AG09319 (cell line): Measurements from ENCODE around the gene B3GALT5.

ENCODE experiments used
- DNase-seq: peaks from one replicate; pipeline ENCODE4 v3.0.0-alpha.2; 2010; ENCODE audit warnings: low read depth; ENCODE audit errors: extremely low read depth
- CTCF ChIP-seq: IDR thresholded peaks from 2 replicates; pipeline ENCODE4 v1.5.1; 2011; ENCODE audit warnings: low read depth, mild to moderate bottlenecking, inconsistent platforms, low read length, moderate library complexity

The B3GALT5 gene

GRCh38 chr21:39597595-39597994, 15.1 kb upstream of the B3GALT5 start:
- DNase-seq = no peak
- TF ChIP-seq CTCF = no peak

DNA sequence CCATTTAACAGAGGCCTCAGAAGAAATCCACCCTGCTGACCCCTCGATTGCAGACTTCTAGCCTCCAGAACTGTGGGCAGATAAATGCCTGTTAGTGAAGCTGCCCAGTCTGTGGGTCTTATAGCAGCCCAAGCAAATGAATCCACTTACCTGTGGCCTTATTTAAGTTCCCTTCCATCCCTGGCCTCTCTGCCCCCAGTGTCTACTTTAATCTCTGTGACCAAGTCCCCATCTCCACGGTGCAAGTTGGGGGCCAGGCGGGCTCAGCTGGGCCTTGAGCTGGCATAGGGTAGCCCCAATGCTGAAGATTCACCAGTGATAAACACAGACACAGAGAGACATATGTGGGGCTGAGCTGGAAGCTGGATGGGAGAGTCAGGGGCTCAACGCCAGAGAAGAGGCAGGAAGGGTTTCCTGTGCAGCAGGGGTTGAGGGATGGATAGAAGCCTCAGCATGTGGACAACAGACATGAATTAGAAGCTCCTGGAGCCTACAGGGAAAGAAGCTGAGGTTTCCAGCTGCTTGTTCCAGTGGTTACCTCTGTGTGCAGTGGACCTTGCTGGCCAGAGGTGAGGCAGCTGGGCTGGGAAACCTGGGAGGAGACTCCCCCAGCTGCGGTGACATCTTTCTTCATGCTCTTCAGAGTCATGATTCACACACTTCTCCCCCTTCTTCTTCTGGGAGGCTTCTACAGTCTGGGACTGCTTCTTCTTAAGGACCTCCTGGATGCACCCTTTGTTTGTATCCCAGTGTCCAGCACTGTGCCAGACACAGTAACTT, 13.4 kb upstream of the B3GALT5 start:
- no peak for DNase-seq
- TF ChIP-seq CTCF = no peak

GRCh38 chr21:39601187-39601928, 11.4 kb upstream of the B3GALT5 start:
- DNase-seq = no peak
- no peak for TF ChIP-seq CTCF

- TF ChIP-seq CTCF = no peak
- no peak for DNase-seq
Observed at GRCh38 chr21:39602076-39602689, 10.6 kb upstream of the B3GALT5 start.

- TF ChIP-seq CTCF = no peak
Observed at GRCh38 chr21:39602793-39603192, 9.9 kb upstream of the B3GALT5 start.

DNA sequence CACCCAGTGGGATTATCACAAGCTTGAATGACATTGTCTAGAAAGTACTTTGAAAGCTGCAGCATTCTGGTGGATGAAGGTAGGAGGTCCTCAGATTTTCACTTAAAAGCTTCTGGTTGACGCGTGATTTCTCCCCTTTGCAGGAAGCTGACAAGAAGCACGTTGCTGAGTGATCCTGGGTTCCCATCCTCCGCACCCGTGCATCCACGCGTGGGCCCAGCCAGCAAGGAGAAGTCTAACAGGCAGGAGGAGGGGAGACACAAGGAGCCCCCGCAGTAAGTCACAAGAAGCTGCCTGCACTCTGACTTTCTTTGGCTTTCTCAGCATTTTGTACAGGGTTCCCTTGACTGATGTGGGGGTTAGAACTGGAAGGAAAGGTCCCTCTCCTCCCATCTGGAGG, 7.8 kb upstream of the B3GALT5 start:
- TF ChIP-seq CTCF = no peak
- DNase-seq = no peak

More at GRCh38 chr21:39602793-39603192, 9.9 kb upstream of the B3GALT5 start:
- no peak for DNase-seq

DNA sequence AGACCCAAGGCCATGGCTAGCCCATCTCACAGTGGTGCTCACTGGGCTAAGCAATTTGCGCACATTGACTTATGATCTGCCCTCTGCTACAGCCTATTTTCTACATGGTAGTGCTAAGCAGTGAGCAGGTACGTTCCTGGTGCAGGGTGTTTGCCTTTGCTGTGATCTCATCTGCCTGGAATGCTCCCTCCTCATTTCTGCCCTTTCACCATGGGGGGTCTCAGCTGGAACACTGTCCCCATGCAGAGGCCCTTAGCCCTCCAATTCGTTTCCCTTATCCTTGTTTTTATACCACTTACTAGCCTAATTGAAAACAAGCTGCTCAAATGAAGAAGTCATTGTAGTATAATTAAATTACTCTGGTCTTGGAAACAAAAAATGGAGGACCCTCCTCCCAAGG, 2.0 kb upstream of the B3GALT5 start:
- no peak for TF ChIP-seq CTCF
- DNase-seq = no peak
